ENCODE data around the gene CELF1.

DNA sequence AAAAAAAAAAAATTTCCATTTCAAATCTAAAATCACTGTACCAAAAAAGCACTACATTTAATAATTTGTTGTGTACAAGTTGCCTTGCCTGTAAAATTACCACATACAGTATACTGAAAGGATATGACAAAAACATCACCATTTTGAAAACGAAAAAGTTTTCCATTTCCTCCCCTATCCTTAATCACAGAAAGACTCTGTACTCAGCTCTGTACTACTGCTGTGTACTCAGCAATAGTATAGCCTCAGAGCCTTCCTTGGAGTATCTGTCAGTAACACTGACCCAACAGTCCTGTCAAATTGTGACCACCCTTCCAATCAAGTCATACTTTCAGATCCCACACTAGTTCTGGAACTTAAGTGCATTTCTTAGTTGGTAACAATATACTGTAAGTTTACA lies 48.0 kb downstream of the CELF1 start:
- TF ChIP-seq POLR2A (IDR thresholded peaks at IDR 0.05), result no peak
- TF ChIP-seq, protein P1, sequence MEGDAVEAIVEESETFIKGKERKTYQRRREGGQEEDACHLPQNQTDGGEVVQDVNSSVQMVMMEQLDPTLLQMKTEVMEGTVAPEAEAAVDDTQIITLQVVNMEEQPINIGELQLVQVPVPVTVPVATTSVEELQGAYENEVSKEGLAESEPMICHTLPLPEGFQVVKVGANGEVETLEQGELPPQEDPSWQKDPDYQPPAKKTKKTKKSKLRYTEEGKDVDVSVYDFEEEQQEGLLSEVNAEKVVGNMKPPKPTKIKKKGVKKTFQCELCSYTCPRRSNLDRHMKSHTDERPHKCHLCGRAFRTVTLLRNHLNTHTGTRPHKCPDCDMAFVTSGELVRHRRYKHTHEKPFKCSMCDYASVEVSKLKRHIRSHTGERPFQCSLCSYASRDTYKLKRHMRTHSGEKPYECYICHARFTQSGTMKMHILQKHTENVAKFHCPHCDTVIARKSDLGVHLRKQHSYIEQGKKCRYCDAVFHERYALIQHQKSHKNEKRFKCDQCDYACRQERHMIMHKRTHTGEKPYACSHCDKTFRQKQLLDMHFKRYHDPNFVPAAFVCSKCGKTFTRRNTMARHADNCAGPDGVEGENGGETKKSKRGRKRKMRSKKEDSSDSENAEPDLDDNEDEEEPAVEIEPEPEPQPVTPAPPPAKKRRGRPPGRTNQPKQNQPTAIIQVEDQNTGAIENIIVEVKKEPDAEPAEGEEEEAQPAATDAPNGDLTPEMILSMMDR (IDR thresholded peaks at IDR 0.05), result no peak
